Right renal pelvis (tissue), 4 donors: ENCODE results near the gene C1QTNF6. TPM values are rescaled to one million over a fixed set of nuclear protein-coding genes. Genes with fewer than 3 reads are reported as not detected.

ENCODE experiments used
- DNase-seq, 4 donors: peaks; one replicate each; pipeline ENCODE4 v3.0.0-alpha.2; 2013; ENCODE audit warnings: low read depth in 4 of 4, low spot score in 3 of 4, missing footprints in 1 of 4
- polyA plus RNA-seq, 4 donors: library from polyadenylated mRNA; unstranded; fragments of 120-200 nt; gene quantifications; one replicate each; pipeline ENCODE4 v1.2.1, GENCODE V29; 2013; ENCODE audit not compliant: insufficient read length in 4 of 4

Gene C1QTNF6
- polyA plus RNA-seq, 4 donors: 29.9 to 33.2 (median 31.9) TPM

- no peak for DNase-seq
These were observed 23.0 kb downstream of the C1QTNF6 start for GRCh38 chr22:37165066-37165465.

GRCh38 chr22:37164505-37164887, 23.6 kb downstream of the C1QTNF6 start:
- DNase-seq: no peak

GRCh38 chr22:37163575-37164504, 24.2 kb downstream of the C1QTNF6 start:
- no peak for DNase-seq

GRCh38 chr22:37163096-37163489, 25.0 kb downstream of the C1QTNF6 start:
- DNase-seq: no peak

GRCh38 chr22:37162221-37163095, 25.6 kb downstream of the C1QTNF6 start:
- no peak for DNase-seq

- no peak for DNase-seq
These were observed 26.6 kb downstream of the C1QTNF6 start for GRCh38 chr22:37161443-37161842.

GRCh38 chr22:37160027-37160426, 28.0 kb downstream of the C1QTNF6 start:
- DNase-seq: no peak

- DNase-seq: no peak
These were observed 29.1 kb downstream of the C1QTNF6 start for GRCh38 chr22:37158963-37159290.

GRCh38 chr22:37157516-37158285, 30.3 kb downstream of the C1QTNF6 start:
- DNase-seq: no peak

GRCh38 chr22:37156686-37157435, 31.2 kb downstream of the C1QTNF6 start:
- no peak for DNase-seq

- DNase-seq: no peak
These were observed 32.1 kb downstream of the C1QTNF6 start for GRCh38 chr22:37155971-37156370.

GRCh38 chr22:37154925-37155712, 32.9 kb downstream of the C1QTNF6 start:
- DNase-seq: no peak

GRCh38 chr22:37153901-37154300, 34.1 kb downstream of the C1QTNF6 start:
- DNase-seq: no peak

- DNase-seq: no peak
These were observed 36.6 kb downstream of the C1QTNF6 start for GRCh38 chr22:37151401-37151800.

- DNase-seq: no peak
These were observed 37.3 kb downstream of the C1QTNF6 start for GRCh38 chr22:37150701-37151100.

GRCh38 chr22:37148742-37149665, 39.0 kb downstream of the C1QTNF6 start:
- no peak for DNase-seq

GRCh38 chr22:37148031-37148651, 39.9 kb downstream of the C1QTNF6 start:
- no peak for DNase-seq
